Thyroid gland (tissue), 4 donors: ENCODE data around the gene PROKR1. TPM values are rescaled to one million over a fixed set of nuclear protein-coding genes. Genes with fewer than 3 reads are reported as not detected.

ENCODE experiments used
- DNase-seq, 2 donors: peaks; one replicate each; pipeline ENCODE4 v3.0.0-alpha.2; 2019
- H3K27ac ChIP-seq, 3 donors: fragments of 200-600 bp; sonication (generic); 1 replicate in 2 of 3; 2 replicates in 1 of 3; pipeline ENCODE4 v1.5.1; 2016 to 2019; ENCODE audit warnings: mild to moderate bottlenecking in 1 of 3, moderate library complexity in 1 of 3
- H3K27me3 ChIP-seq: fragments of 200-600 bp; sonication (generic); one replicate; pipeline ENCODE4 v1.5.1; 2019
- H3K36me3 ChIP-seq, 2 donors: fragments of 200-600 bp; sonication (generic); one replicate each; pipeline ENCODE4 v1.5.1; 2016 to 2019
- H3K4me1 ChIP-seq, 2 donors: fragments of 200-600 bp; sonication (generic); one replicate each; pipeline ENCODE4 v1.5.1; 2017 to 2019
- H3K4me3 ChIP-seq, 3 donors: fragments of 200-600 bp; sonication (generic); replicated peaks in 1 of 3; 1 replicate in 2 of 3; 2 replicates in 1 of 3; pipeline ENCODE4 v1.5.1; 2016; ENCODE audit warnings: mild to moderate bottlenecking in 1 of 3
- H3K9me3 ChIP-seq: fragments of 200-600 bp; sonication (generic); one replicate; pipeline ENCODE4 v1.5.1; 2017
- POLR2A ChIP-seq, 2 donors: fragments of 450-650 bp; IDR thresholded peaks; one replicate each; pipeline ENCODE4 v1.6.1; 2017; ENCODE audit warnings: antibody characterized with exemption in 2 of 2, mild to moderate bottlenecking in 2 of 2, moderate library complexity in 1 of 2
- WGBS, 2 donors: methylation state at CpG; one replicate each; pipeline ENCODE4 v1.1.5; 2017; 5-methylcytosine and 5-hydroxymethylcytosine counted together
- intact Hi-C: fragments of 100-400 bp; cut with DNase I; formaldehyde crosslinking; loops from one replicate; pipeline ENCODE4 v1.15.1; 2023
- total RNA-seq, 4 donors: library from RNA; depleted of rRNA; stranded (reverse); fragments of >200 nt; gene quantifications; one replicate each; pipeline ENCODE4 v1.2.3, GENCODE V29; 2016
- TF ChIP-seq, protein P1 (sequence below), 6 experiments: fragments of 200-600 bp in 3 of 6; fragments of 450-650 bp in 3 of 6; sonication (generic) in 3 of 6; IDR thresholded peaks; one replicate each; pipeline ENCODE4 v1.5.1; 2016 to 2019; ENCODE audit warnings: antibody characterized with exemption in 6 of 6, mild to moderate bottlenecking in 2 of 6, inconsistent platforms in 1 of 6, moderate library complexity in 1 of 6

PROKR1 gene
- total RNA-seq, 4 donors from 2014 or later: not detected

DNA sequence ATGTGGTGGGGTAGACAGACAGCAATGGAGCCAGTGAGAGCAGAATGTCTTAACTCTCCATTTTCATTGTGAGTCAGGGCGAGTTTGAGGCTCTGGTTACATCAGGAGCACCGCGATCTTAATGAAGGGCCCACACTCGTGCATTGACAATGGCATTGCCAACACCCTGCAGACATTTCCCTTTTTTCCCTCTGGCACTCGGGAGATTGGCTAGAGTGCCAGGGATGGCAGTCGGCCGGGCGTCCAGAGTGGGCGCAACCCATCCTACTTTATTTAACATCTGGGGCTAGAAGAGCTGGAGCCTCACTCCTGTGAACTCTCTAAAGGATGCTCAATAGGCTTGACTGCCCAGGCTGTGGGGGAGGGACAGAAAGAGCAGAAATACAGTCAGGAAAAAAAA is 9.7 kb downstream of the PROKR1 start:
- Histone ChIP-seq H3K27ac (no peak overlapping the region), H3K4me1 (no peaks in the 10 kb centered on the region), H3K36me3 (no peaks in the 10 kb centered on the region), H3K27me3 (no peaks in the 10 kb centered on the region), H3K9me3 (no peaks in the 10 kb centered on the region), H3K4me3 (no peak overlapping the region)
- DNase-seq: no peak
- TF ChIP-seq, protein P1, sequence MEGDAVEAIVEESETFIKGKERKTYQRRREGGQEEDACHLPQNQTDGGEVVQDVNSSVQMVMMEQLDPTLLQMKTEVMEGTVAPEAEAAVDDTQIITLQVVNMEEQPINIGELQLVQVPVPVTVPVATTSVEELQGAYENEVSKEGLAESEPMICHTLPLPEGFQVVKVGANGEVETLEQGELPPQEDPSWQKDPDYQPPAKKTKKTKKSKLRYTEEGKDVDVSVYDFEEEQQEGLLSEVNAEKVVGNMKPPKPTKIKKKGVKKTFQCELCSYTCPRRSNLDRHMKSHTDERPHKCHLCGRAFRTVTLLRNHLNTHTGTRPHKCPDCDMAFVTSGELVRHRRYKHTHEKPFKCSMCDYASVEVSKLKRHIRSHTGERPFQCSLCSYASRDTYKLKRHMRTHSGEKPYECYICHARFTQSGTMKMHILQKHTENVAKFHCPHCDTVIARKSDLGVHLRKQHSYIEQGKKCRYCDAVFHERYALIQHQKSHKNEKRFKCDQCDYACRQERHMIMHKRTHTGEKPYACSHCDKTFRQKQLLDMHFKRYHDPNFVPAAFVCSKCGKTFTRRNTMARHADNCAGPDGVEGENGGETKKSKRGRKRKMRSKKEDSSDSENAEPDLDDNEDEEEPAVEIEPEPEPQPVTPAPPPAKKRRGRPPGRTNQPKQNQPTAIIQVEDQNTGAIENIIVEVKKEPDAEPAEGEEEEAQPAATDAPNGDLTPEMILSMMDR (IDR thresholded peaks at IDR 0.05): no peak
- no peak for TF ChIP-seq POLR2A (IDR thresholded peaks at IDR 0.05)
- WGBS, 2 donors: 80 to 88% methylated on average over 9 of the region's 9 CpGs
- intact Hi-C loops: no loop called here

DNA sequence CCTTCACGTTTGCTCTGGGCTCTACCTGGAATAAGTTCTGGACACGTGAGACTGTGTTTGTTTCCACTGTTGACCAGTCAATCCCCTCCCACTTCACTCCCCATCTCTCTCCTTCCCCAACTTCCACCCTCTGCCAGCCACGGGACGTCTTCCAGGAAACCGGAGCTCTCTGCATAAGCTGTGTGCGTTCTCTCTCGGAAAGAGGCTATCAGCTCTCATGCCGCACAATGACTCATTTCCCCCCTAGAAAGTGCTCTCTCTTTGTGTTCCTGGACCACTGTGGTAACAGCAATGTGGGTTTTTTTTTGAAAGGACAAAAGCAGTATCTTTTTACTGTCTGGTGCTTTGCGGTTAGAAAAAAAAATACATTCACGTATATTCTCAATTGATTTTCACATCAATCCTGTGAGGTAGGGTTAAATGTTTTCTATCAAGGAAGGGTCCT is 10.2 kb downstream of the PROKR1 start:
- WGBS, 2 donors: 27 to 36% methylated on average over 10 of the region's 10 CpGs

DNA sequence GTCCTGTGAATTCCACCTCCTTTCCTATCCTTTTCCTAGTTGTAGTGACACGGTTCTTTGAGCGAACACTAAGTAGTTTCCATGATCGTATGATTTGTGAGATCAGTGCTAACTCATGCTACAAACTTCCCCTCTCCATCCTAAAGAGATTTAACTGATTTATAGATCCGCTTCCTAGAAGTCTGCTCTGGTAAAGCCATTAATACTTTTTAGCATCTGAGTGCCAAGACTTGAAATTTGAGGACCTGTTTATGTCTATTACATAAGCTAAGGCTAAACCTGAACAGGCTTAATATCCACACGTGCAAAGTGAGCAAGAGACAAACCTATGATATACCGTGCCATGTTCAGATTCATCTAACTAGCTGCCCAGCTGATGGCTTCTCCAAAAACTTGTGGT is 14.9 kb downstream of the PROKR1 start:
- intact Hi-C loops: no loop called here
- no peaks in the 10 kb centered on the region for H3K9me3 ChIP-seq
- H3K27ac ChIP-seq: no peak overlapping the region
- no peak for DNase-seq
- WGBS, 2 donors: 78 to 84% methylated on average over 6 of the region's 6 CpGs
- no peaks in the 10 kb centered on the region for H3K27me3 ChIP-seq
- no peaks in the 10 kb centered on the region for H3K36me3 ChIP-seq
- H3K4me3 ChIP-seq: no peak overlapping the region
- TF ChIP-seq POLR2A (IDR thresholded peaks at IDR 0.05): no peak
- TF ChIP-seq, protein P1 (IDR thresholded peaks at IDR 0.05): no peak
- H3K4me1 ChIP-seq: no peaks in the 10 kb centered on the region

More for the DNA sequence above, 10.2 kb downstream of the PROKR1 start:
- intact Hi-C loops: no loop called here
- no peak for DNase-seq
- no peaks in the 10 kb centered on the region for H3K9me3 ChIP-seq
- no peak overlapping the region for H3K4me3 ChIP-seq
- H3K27me3 ChIP-seq: no peaks in the 10 kb centered on the region
- H3K27ac ChIP-seq: no peak overlapping the region
- no peaks in the 10 kb centered on the region for H3K36me3 ChIP-seq
- no peaks in the 10 kb centered on the region for H3K4me1 ChIP-seq
- TF ChIP-seq POLR2A (IDR thresholded peaks at IDR 0.05): no peak
- TF ChIP-seq, protein P1 (IDR thresholded peaks at IDR 0.05): no peak

DNA sequence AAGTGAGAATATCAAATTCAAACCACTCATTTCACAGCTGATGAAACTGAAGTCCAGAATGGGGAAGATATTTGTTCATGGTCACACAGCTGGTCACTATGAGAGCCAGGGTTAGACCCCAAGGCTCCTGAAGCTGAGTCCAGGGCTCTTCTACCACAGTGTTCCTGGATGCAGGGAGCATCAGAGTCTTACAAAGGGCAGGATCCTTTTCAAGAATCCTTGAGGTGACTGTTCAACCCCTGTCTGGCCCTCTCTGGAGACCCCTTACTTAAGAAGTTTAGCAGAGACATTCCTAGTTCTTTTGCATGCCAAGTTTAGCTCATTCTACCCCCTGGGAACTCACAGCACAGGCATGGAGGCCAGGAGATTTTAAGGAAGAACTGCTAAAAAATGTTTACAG is 15.7 kb downstream of the PROKR1 start:
- Histone ChIP-seq H3K4me1 (no peaks in the 10 kb centered on the region), H3K9me3 (no peaks in the 10 kb centered on the region), H3K27me3 (no peaks in the 10 kb centered on the region), H3K27ac (no peak overlapping the region), H3K36me3 (no peaks in the 10 kb centered on the region), H3K4me3 (no peak overlapping the region)
- TF ChIP-seq, protein P1 (IDR thresholded peaks at IDR 0.05): no peak
- no peak for TF ChIP-seq POLR2A (IDR thresholded peaks at IDR 0.05)
- intact Hi-C loops: no loop called here
- DNase-seq: no peak

DNA sequence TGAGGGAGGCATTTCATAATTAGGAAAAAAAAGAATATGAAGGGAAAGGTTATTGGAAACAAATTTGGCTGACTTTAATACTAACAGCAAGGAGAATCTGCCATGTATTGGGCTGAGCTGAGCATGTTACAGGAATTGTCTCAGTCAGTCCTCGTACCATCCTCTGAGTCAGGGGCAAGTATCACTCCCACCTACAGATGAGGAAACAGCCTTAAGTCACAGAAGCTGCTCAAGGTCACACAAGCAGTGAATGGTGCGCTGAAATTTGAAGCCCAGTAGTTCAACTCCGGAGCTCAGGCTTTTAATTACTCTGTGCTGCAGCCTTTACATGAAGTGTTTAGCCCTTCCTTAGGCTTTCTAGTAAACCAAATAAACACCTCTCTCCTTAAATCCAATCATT is 17.3 kb downstream of the PROKR1 start:
- 59 to 75% methylated on average over 3 of the region's 3 CpGs for WGBS, 2 donors
- no peaks in the 10 kb centered on the region for H3K36me3 ChIP-seq
- DNase-seq: no peak
- H3K27me3 ChIP-seq: no peaks in the 10 kb centered on the region
- intact Hi-C loops: no loop called here
- no peaks in the 10 kb centered on the region for H3K4me1 ChIP-seq
- H3K27ac ChIP-seq: no peak overlapping the region
- H3K9me3 ChIP-seq: no peaks in the 10 kb centered on the region
- TF ChIP-seq POLR2A (IDR thresholded peaks at IDR 0.05): no peak
- TF ChIP-seq, protein P1 (IDR thresholded peaks at IDR 0.05): no peak
- no peak overlapping the region for H3K4me3 ChIP-seq
